Measurements from ENCODE around the gene SLC25A21.

The SLC25A21 gene

GRCh38 chr14:36971263-36971855 is 201.0 kb downstream of the SLC25A21 start:
- H3K9me3 ChIP-seq (ENCODE audit: control insufficient read depth, insufficient read depth, low read length), result no peaks in the 10 kb centered on the region
- no peak overlapping the region for H3K4me3 ChIP-seq (ENCODE audit: low read length)
- no peaks in the 10 kb centered on the region for H3K36me3 ChIP-seq (ENCODE audit: control insufficient read depth, insufficient read depth, low read length)
- no peak overlapping the region for H3K27ac ChIP-seq (ENCODE audit: low read length)
- H3K27me3 ChIP-seq (ENCODE audit: control insufficient read depth, insufficient read depth, low read length), result no peaks in the 10 kb centered on the region
- WGBS (ENCODE audit: insufficient coverage, insufficient read length), result no CpG with 5 or more reads among the region's 9 CpGs
- no peaks in the 10 kb centered on the region for H3K4me1 ChIP-seq (ENCODE audit: control insufficient read depth, insufficient read depth, low read length)
- no peak for DNase-seq (ENCODE audit: low read depth, low spot score)

- Histone ChIP-seq H3K36me3 (ENCODE audit: control insufficient read depth, insufficient read depth, low read length) (no peaks in the 10 kb centered on the region), H3K27me3 (ENCODE audit: control insufficient read depth, insufficient read depth, low read length) (no peaks in the 10 kb centered on the region), H3K4me3 (ENCODE audit: low read length) (no peak overlapping the region), H3K4me1 (ENCODE audit: control insufficient read depth, insufficient read depth, low read length) (no peaks in the 10 kb centered on the region), H3K27ac (ENCODE audit: low read length) (no peak overlapping the region), H3K9me3 (ENCODE audit: control insufficient read depth, insufficient read depth, low read length) (no peaks in the 10 kb centered on the region)
- no CpG with 5 or more reads among the region's 9 CpGs for WGBS (ENCODE audit: insufficient coverage, insufficient read length)
- DNase-seq (ENCODE audit: low read depth, low spot score), result no peak
Observed at GRCh38 chr14:36967892-36968555, 204.4 kb downstream of the SLC25A21 start.

GRCh38 chr14:36955967-36956366 is 216.4 kb downstream of the SLC25A21 start:
- no peak for DNase-seq (ENCODE audit: low read depth, low spot score)
- no CpG with 5 or more reads among the region's 7 CpGs for WGBS (ENCODE audit: insufficient coverage, insufficient read length)
- H3K4me1 ChIP-seq (ENCODE audit: control insufficient read depth, insufficient read depth, low read length), result no peaks in the 10 kb centered on the region; the same call in 1 of the 2 replicates
- H3K27ac ChIP-seq (ENCODE audit: low read length), result no peak overlapping the region
- H3K9me3 ChIP-seq (ENCODE audit: control insufficient read depth, insufficient read depth, low read length), result no peaks in the 10 kb centered on the region
- H3K36me3 ChIP-seq (ENCODE audit: control insufficient read depth, insufficient read depth, low read length), result no peaks in the 10 kb centered on the region
- H3K4me3 ChIP-seq (ENCODE audit: low read length), result no peak overlapping the region
- no peaks in the 10 kb centered on the region for H3K27me3 ChIP-seq (ENCODE audit: control insufficient read depth, insufficient read depth, low read length)

GRCh38 chr14:36955376-36955775 is 217.0 kb downstream of the SLC25A21 start:
- no peaks in the 10 kb centered on the region for H3K36me3 ChIP-seq (ENCODE audit: control insufficient read depth, insufficient read depth, low read length)
- H3K9me3 ChIP-seq (ENCODE audit: control insufficient read depth, insufficient read depth, low read length), result no peaks in the 10 kb centered on the region
- H3K4me3 ChIP-seq (ENCODE audit: low read length), result no peak overlapping the region
- DNase-seq (ENCODE audit: low read depth, low spot score), result no peak
- H3K27me3 ChIP-seq (ENCODE audit: control insufficient read depth, insufficient read depth, low read length), result no peaks in the 10 kb centered on the region
- H3K4me1 ChIP-seq (ENCODE audit: control insufficient read depth, insufficient read depth, low read length), result no peaks in the 10 kb centered on the region; the same call in 1 of the 2 replicates
- no peak overlapping the region for H3K27ac ChIP-seq (ENCODE audit: low read length)

- Histone ChIP-seq H3K36me3 (ENCODE audit: control insufficient read depth, insufficient read depth, low read length) (no peaks in the 10 kb centered on the region), H3K4me3 (ENCODE audit: low read length) (no peak overlapping the region), H3K27me3 (ENCODE audit: control insufficient read depth, insufficient read depth, low read length) (no peaks in the 10 kb centered on the region), H3K9me3 (ENCODE audit: control insufficient read depth, insufficient read depth, low read length) (no peaks in the 10 kb centered on the region), H3K4me1 (ENCODE audit: control insufficient read depth, insufficient read depth, low read length) (no peaks in the 10 kb centered on the region; the same call in 1 of the 2 replicates), H3K27ac (ENCODE audit: low read length) (no peak overlapping the region)
- DNase-seq (ENCODE audit: low read depth, low spot score), result no peak
- WGBS (ENCODE audit: insufficient coverage, insufficient read length), result no CpG with 5 or more reads among the region's 3 CpGs
Observed at GRCh38 chr14:36952689-36953088, 219.7 kb downstream of the SLC25A21 start.

GRCh38 chr14:36951380-36951911 is 221.0 kb downstream of the SLC25A21 start:
- Histone ChIP-seq H3K27ac (ENCODE audit: low read length) (no peak overlapping the region), H3K36me3 (ENCODE audit: control insufficient read depth, insufficient read depth, low read length) (no peaks in the 10 kb centered on the region), H3K27me3 (ENCODE audit: control insufficient read depth, insufficient read depth, low read length) (no peaks in the 10 kb centered on the region), H3K9me3 (ENCODE audit: control insufficient read depth, insufficient read depth, low read length) (no peaks in the 10 kb centered on the region), H3K4me1 (ENCODE audit: control insufficient read depth, insufficient read depth, low read length) (no peaks in the 10 kb centered on the region; the same call in 1 of the 2 replicates), H3K4me3 (ENCODE audit: low read length) (no peak overlapping the region)
- WGBS (ENCODE audit: insufficient coverage, insufficient read length), result no CpG with 5 or more reads among the region's 2 CpGs
- DNase-seq (ENCODE audit: low read depth, low spot score), result no peak

GRCh38 chr14:36950812-36951211 is 221.6 kb downstream of the SLC25A21 start:
- H3K27ac ChIP-seq (ENCODE audit: low read length), result no peak overlapping the region
- no peaks in the 10 kb centered on the region for H3K9me3 ChIP-seq (ENCODE audit: control insufficient read depth, insufficient read depth, low read length)
- H3K36me3 ChIP-seq (ENCODE audit: control insufficient read depth, insufficient read depth, low read length), result no peaks in the 10 kb centered on the region
- WGBS (ENCODE audit: insufficient coverage, insufficient read length), result no CpG with 5 or more reads among the region's 1 CpG
- no peak overlapping the region for H3K4me3 ChIP-seq (ENCODE audit: low read length)
- no peaks in the 10 kb centered on the region for H3K27me3 ChIP-seq (ENCODE audit: control insufficient read depth, insufficient read depth, low read length)
- DNase-seq (ENCODE audit: low read depth, low spot score), result no peak
- no peaks in the 10 kb centered on the region; the same call in 1 of the 2 replicates for H3K4me1 ChIP-seq (ENCODE audit: control insufficient read depth, insufficient read depth, low read length)

- H3K36me3 ChIP-seq (ENCODE audit: control insufficient read depth, insufficient read depth, low read length), result no peaks in the 10 kb centered on the region
- H3K27me3 ChIP-seq (ENCODE audit: control insufficient read depth, insufficient read depth, low read length), result no peaks in the 10 kb centered on the region
- H3K4me3 ChIP-seq (ENCODE audit: low read length), result no peak overlapping the region
- H3K4me1 ChIP-seq (ENCODE audit: control insufficient read depth, insufficient read depth, low read length), result no peaks in the 10 kb centered on the region; the same call in 1 of the 2 replicates
- H3K27ac ChIP-seq (ENCODE audit: low read length), result no peak overlapping the region
- no peaks in the 10 kb centered on the region for H3K9me3 ChIP-seq (ENCODE audit: control insufficient read depth, insufficient read depth, low read length)
- DNase-seq (ENCODE audit: low read depth, low spot score), result no peak
- WGBS (ENCODE audit: insufficient coverage, insufficient read length), result no CpG with 5 or more reads among the region's 2 CpGs
Observed at GRCh38 chr14:36949371-36949770, 223.0 kb downstream of the SLC25A21 start.

- DNase-seq (ENCODE audit: low read depth, low spot score), result no peak
- no CpG with 5 or more reads among the region's 5 CpGs for WGBS (ENCODE audit: insufficient coverage, insufficient read length)
- Histone ChIP-seq H3K27me3 (ENCODE audit: control insufficient read depth, insufficient read depth, low read length) (no peaks in the 10 kb centered on the region), H3K4me3 (ENCODE audit: low read length) (no peak overlapping the region), H3K36me3 (ENCODE audit: control insufficient read depth, insufficient read depth, low read length) (no peaks in the 10 kb centered on the region), H3K27ac (ENCODE audit: low read length) (no peak overlapping the region), H3K9me3 (ENCODE audit: control insufficient read depth, insufficient read depth, low read length) (no peaks in the 10 kb centered on the region), H3K4me1 (ENCODE audit: control insufficient read depth, insufficient read depth, low read length) (no peaks in the 10 kb centered on the region; the same call in 1 of the 2 replicates)
Observed at GRCh38 chr14:36948157-36948859, 224.1 kb downstream of the SLC25A21 start.

- H3K9me3 ChIP-seq (ENCODE audit: control insufficient read depth, insufficient read depth, low read length), result no peaks in the 10 kb centered on the region
- H3K36me3 ChIP-seq (ENCODE audit: control insufficient read depth, insufficient read depth, low read length), result no peaks in the 10 kb centered on the region
- no CpG with 5 or more reads among the region's 1 CpG for WGBS (ENCODE audit: insufficient coverage, insufficient read length)
- H3K27me3 ChIP-seq (ENCODE audit: control insufficient read depth, insufficient read depth, low read length), result no peaks in the 10 kb centered on the region
- H3K4me1 ChIP-seq (ENCODE audit: control insufficient read depth, insufficient read depth, low read length), result no peaks in the 10 kb centered on the region; the same call in 1 of the 2 replicates
- no peak for DNase-seq (ENCODE audit: low read depth, low spot score)
- H3K27ac ChIP-seq (ENCODE audit: low read length), result no peak overlapping the region
- H3K4me3 ChIP-seq (ENCODE audit: low read length), result no peak overlapping the region
Observed at GRCh38 chr14:36947362-36947761, 225.0 kb downstream of the SLC25A21 start.
